ENCODE results near the gene CTNS.

CTNS gene

DNA sequence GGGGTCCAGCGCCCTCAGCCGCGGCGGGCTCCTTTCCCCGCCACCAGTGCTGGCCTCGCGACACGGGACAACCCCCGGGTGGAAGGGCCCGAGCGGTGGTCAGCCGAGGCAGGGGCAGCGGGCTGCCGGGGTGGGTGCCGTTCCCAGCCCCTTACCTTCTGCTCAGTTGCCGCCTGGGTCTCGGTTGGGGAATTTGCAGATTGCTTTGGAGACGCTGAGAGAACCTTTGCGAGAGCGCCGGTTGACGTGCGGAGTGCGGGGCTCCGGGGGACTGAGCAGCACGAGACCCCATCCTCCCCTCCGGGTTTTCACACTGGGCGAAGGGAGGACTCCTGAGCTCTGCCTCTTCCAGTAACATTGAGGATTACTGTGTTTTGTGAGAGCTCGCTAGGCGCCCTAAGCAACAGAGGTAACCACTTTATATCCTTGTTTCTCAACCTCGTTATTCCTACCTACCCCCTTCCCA is 381 bp downstream of the CTNS start (continued):
- TF ChIP-seq TRIM28 (IDR thresholded peaks at IDR 0.05; ENCODE audit: borderline replicate concordance, low read length) (no peak), ZNF777 (tag by site-specific recombination; IDR thresholded peaks at IDR 0.05; ENCODE audit: borderline replicate concordance) (no peak), ZNF23 (tag by site-specific recombination; IDR thresholded peaks at IDR 0.05; ENCODE audit: borderline replicate concordance) (no peak), ZNF654 (tag by site-specific recombination; IDR thresholded peaks at IDR 0.05; ENCODE audit: low read depth) (no peak), KLF8 (tag by site-specific recombination; IDR thresholded peaks at IDR 0.05) (no peak), ZNF558 (tag by site-specific recombination; IDR thresholded peaks at IDR 0.05) (no peak), ZNF114 (tag by site-specific recombination; IDR thresholded peaks at IDR 0.05) (no peak)
- TF ChIP-seq, protein P1, sequence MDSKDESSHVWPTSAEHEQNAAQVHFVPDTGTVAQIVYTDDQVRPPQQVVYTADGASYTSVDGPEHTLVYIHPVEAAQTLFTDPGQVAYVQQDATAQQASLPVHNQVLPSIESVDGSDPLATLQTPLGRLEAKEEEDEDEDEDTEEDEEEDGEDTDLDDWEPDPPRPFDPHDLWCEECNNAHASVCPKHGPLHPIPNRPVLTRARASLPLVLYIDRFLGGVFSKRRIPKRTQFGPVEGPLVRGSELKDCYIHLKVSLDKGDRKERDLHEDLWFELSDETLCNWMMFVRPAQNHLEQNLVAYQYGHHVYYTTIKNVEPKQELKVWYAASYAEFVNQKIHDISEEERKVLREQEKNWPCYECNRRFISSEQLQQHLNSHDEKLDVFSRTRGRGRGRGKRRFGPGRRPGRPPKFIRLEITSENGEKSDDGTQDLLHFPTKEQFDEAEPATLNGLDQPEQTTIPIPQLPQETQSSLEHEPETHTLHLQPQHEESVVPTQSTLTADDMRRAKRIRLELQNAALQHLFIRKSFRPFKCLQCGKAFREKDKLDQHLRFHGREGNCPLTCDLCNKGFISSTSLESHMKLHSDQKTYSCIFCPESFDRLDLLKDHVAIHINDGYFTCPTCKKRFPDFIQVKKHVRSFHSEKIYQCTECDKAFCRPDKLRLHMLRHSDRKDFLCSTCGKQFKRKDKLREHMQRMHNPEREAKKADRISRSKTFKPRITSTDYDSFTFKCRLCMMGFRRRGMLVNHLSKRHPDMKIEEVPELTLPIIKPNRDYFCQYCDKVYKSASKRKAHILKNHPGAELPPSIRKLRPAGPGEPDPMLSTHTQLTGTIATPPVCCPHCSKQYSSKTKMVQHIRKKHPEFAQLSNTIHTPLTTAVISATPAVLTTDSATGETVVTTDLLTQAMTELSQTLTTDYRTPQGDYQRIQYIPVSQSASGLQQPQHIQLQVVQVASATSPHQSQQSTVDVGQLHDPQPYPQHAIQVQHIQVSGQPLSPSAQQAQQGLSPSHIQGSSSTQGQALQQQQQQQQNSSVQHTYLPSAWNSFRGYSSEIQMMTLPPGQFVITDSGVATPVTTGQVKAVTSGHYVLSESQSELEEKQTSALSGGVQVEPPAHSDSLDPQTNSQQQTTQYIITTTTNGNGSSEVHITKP (tag by site-specific recombination; IDR thresholded peaks at IDR 0.05), result peak; percentile 71; the same call in 1 of the 2 replicates
- TF ChIP-seq, protein P2, sequence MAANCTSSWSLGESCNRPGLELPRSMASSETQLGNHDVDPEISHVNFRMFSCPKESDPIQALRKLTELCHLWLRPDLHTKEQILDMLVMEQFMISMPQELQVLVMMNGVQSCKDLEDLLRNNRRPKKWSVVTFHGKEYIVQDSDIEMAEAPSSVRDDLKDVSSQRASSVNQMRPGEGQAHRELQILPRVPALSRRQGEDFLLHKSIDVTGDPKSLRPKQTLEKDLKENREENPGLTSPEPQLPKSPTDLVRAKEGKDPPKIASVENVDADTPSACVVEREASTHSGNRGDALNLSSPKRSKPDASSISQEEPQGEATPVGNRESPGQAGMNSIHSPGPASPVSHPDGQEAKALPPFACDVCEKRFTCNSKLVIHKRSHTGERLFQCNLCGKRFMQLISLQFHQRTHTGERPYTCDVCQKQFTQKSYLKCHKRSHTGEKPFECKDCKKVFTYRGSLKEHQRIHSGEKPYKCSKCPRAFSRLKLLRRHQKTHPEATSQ (tag by site-specific recombination; IDR thresholded peaks at IDR 0.05), result no peak

DNA sequence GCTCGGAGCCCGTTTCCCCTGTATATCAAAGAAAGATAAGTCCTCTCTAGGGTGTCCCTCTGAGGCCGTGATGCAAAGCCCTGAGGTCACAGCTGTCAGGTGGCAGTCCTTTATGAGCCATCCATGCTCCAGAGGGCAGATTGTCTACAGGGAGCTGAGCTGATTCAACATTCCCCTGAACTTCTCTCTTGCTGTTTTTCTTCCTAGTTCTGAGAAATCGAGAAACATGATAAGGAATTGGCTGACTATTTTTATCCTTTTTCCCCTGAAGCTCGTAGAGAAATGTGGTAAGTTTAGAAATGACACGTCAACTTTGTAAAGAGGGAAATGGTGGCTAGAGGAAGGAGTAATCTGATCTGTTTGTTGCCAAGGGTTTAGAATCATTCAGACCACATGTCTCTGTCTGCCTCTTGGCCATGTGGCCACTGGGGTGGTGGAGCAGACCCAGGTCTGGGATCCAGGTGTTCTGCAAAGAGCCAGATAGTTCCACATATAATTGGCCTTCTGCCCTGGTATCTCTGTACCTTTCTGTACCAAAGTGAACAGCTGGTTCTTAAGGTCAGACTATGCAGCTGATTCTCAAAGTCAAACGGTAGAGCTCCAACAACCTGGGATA is 3.5 kb downstream of the CTNS start:
- H3K4me1 ChIP-seq (ENCODE audit: control insufficient read depth, insufficient read depth, low read length), result peaks cover 2% of the 10 kb centered on the region
- CTCF ChIA-PET, result interaction anchor here (0.6 kb wide), 2 partner anchors 18 to 1096 kb away, joined by 3 read pairs; no protein-coding TSS in a partner anchor
- TF ChIP-seq ZNF324 (tag by site-specific recombination; IDR thresholded peaks at IDR 0.05) (no peak), ZNF404 (tag by site-specific recombination; IDR thresholded peaks at IDR 0.05) (no peak), KLF16 (tag by site-specific recombination; IDR thresholded peaks at IDR 0.05) (no peak), ZNF37A (tag by site-specific recombination; IDR thresholded peaks at IDR 0.05) (no peak), GFI1B (tag by site-specific recombination; IDR thresholded peaks at IDR 0.05) (no peak), ZNF10 (tag by site-specific recombination; IDR thresholded peaks at IDR 0.05) (no peak), ZNF423 (tag by site-specific recombination; IDR thresholded peaks at IDR 0.05) (no peak), ZNF629 (tag by site-specific recombination; IDR thresholded peaks at IDR 0.05) (0 out of 2 replicates have a peak, but pooled peaks have one; percentile 25), ZNF521 (tag by site-specific recombination; IDR thresholded peaks at IDR 0.05) (no peak), SP3 (tag by site-specific recombination; IDR thresholded peaks at IDR 0.05) (no peak), ZIC2 (tag by site-specific recombination; IDR thresholded peaks at IDR 0.05) (no peak), ZBTB17 (tag by site-specific recombination; IDR thresholded peaks at IDR 0.05) (peak; percentile 48), SCRT1 (tag by site-specific recombination; IDR thresholded peaks at IDR 0.05; ENCODE audit: borderline replicate concordance) (no peak), ZNF416 (tag by site-specific recombination; IDR thresholded peaks at IDR 0.05) (no peak), HOXD13 (CRISPR knock-in tag; IDR thresholded peaks at IDR 0.05; ENCODE audit: borderline replicate concordance) (no peak), ZNF211 (tag by site-specific recombination; IDR thresholded peaks at IDR 0.05; ENCODE audit: low read depth) (no peak), ZNF335 (tag by site-specific recombination; conservative IDR thresholded peaks at IDR 0.05) (0 out of 2 replicates have a peak, but pooled peaks have one; percentile 9), ZNF354C (tag by site-specific recombination; IDR thresholded peaks at IDR 0.05; ENCODE audit: borderline replicate concordance, low read depth) (no peak), KLF7 (tag by site-specific recombination; IDR thresholded peaks at IDR 0.05; ENCODE audit: borderline replicate concordance) (no peak), ZNF670 (tag by site-specific recombination; IDR thresholded peaks at IDR 0.05; ENCODE audit: low read depth) (no peak)
- TF ChIP-seq, protein P2 (tag by site-specific recombination; IDR thresholded peaks at IDR 0.05), result no peak
- TF ChIP-seq, protein P3, sequence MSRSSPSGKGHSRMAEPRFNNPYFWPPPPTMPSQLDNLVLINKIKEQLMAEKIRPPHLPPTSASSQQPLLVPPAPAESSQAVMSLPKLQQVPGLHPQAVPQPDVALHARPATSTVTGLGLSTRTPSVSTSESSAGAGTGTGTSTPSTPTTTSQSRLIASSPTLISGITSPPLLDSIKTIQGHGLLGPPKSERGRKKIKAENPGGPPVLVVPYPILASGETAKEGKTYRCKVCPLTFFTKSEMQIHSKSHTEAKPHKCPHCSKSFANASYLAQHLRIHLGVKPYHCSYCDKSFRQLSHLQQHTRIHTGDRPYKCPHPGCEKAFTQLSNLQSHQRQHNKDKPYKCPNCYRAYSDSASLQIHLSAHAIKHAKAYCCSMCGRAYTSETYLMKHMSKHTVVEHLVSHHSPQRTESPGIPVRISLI (tag by site-specific recombination; IDR thresholded peaks at IDR 0.05), result no peak

More for the DNA sequence above, 3.5 kb downstream of the CTNS start:
- Histone ChIP-seq H3K9me3 (ENCODE audit: control insufficient read depth, insufficient read depth, low read depth, low read length) (no peaks in the 10 kb centered on the region), H3K27ac (ENCODE audit: extremely low read depth, low read depth, low read length) (no peak overlapping the region), H3K36me3 (ENCODE audit: control insufficient read depth in 2 of 2, insufficient read depth in 1 of 2, low read length in 2 of 2) (peaks cover 4 to 28% of the 10 kb centered on the region in 2 experiments; a peak in 2 of 3 replicates), H3K4me3 (ENCODE audit: low read depth, low read length) (no peak overlapping the region)
- POLR2A ChIA-PET, result interaction anchor here (0.9 kb wide), 1 partner anchor 20 kb away, joined by 5 read pairs; no protein-coding TSS in a partner anchor

All from HEK293 (cell line).